GM21737 (cell line): ENCODE results near the gene SPRYD7.
"Not testable (repeated sequence)": the region's sequence is repeated elsewhere in the genome, so short reads cannot be mapped to it uniquely, and the experiment has no call there.

Experiments
- ATAC-seq: cut with Tn5 transposase; IDR thresholded peaks from one replicate; pipeline ENCODE4 v1.9.1; 2021; ENCODE audit warnings: mild to moderate bottlenecking, moderate library complexity; ENCODE audit not compliant: unreplicated experiment

Gene SPRYD7

GRCh38 chr13:49933511-49933910 lies 2.6 kb downstream of the SPRYD7 start:
- ATAC-seq, result no peak

GRCh38 chr13:49932868-49933267 lies 3.3 kb downstream of the SPRYD7 start:
- ATAC-seq, result no peak

GRCh38 chr13:49932066-49932465 lies 4.1 kb downstream of the SPRYD7 start:
- no peak for ATAC-seq

- ATAC-seq, result no peak
Measured at GRCh38 chr13:49927755-49928154, 8.4 kb downstream of the SPRYD7 start.

GRCh38 chr13:49925881-49926418 lies 10.2 kb downstream of the SPRYD7 start:
- no peak for ATAC-seq

GRCh38 chr13:49922301-49922700 lies 13.8 kb downstream of the SPRYD7 start:
- no peak for ATAC-seq

- not testable (repeated sequence) for ATAC-seq
Measured at GRCh38 chr13:49920969-49921368, 15.2 kb downstream of the SPRYD7 start.

GRCh38 chr13:49918106-49918505 lies 18.0 kb downstream of the SPRYD7 start:
- ATAC-seq, result not testable (repeated sequence)

- no peak for ATAC-seq
Measured at GRCh38 chr13:49914947-49915346, 21.2 kb downstream of the SPRYD7 start.

- ATAC-seq, result no peak
Measured at GRCh38 chr13:49908637-49909036, 27.5 kb downstream of the SPRYD7 start.

GRCh38 chr13:49904729-49905456 lies 31.2 kb downstream of the SPRYD7 start:
- ATAC-seq, result no peak

- ATAC-seq, result no peak
Measured at GRCh38 chr13:49898792-49899191, 37.3 kb downstream of the SPRYD7 start.

GRCh38 chr13:49897713-49898112 lies 38.4 kb downstream of the SPRYD7 start:
- ATAC-seq, result no peak

- no peak for ATAC-seq
Measured at GRCh38 chr13:49895826-49896225, 40.3 kb downstream of the SPRYD7 start.

- no peak for ATAC-seq
Measured at GRCh38 chr13:49893591-49893990, 42.5 kb downstream of the SPRYD7 start.

GRCh38 chr13:49890376-49890775 lies 45.8 kb downstream of the SPRYD7 start:
- no peak for ATAC-seq

- ATAC-seq, result no peak
Measured at GRCh38 chr13:49878682-49879081, 57.5 kb downstream of the SPRYD7 start.

GRCh38 chr13:49877629-49878218 lies 58.4 kb downstream of the SPRYD7 start:
- ATAC-seq, result no peak

- no peak for ATAC-seq
Measured at GRCh38 chr13:49874430-49874829, 61.7 kb downstream of the SPRYD7 start.

- no peak for ATAC-seq
Measured at GRCh38 chr13:49869519-49869918, 66.6 kb downstream of the SPRYD7 start.

GRCh38 chr13:49867834-49868233 lies 68.3 kb downstream of the SPRYD7 start:
- no peak for ATAC-seq

GRCh38 chr13:49865218-49865617 lies 70.9 kb downstream of the SPRYD7 start:
- ATAC-seq, result no peak
